ENCODE data around the gene CEACAM1. TPM values are rescaled to one million over a fixed set of nuclear protein-coding genes. Genes with fewer than 3 reads are reported as not detected.

The CEACAM1 gene
- total RNA-seq, 1 experiment from 2014 or later = 2.0 TPM

GRCh38 chr19:42573642-42574041 lies 45.4 kb upstream of the CEACAM1 start:
- Mint-ChIP-seq H3K4me1 (peaks cover 10% of the 10 kb centered on the region), H3K27ac (no peak overlapping the region), H3K27me3 (ENCODE audit: low read depth) (peaks cover 15% of the 10 kb centered on the region), H3K36me3 (no peaks in the 10 kb centered on the region), H3K9me3 (0 out of 2 replicates have a peak, but pooled peaks cover 6% of the 10 kb centered on the region), H3K4me3 (no peak overlapping the region)
- ATAC-seq (no peak), DNase-seq (ENCODE audit: low spot score) (no peak)
- TF ChIP-seq ARID4B (CRISPR knock-in tag; IDR thresholded peaks at IDR 0.05; ENCODE audit: borderline replicate concordance) (no peak), ZNF232 (CRISPR knock-in tag; IDR thresholded peaks at IDR 0.05) (no peak), ZNF396 (CRISPR knock-in tag; IDR thresholded peaks at IDR 0.05; ENCODE audit: borderline replicate concordance) (no peak), ZMAT4 (CRISPR knock-in tag; IDR thresholded peaks at IDR 0.05) (no peak), CTCF (IDR thresholded peaks at IDR 0.05) (no peak), MYBL2 (CRISPR knock-in tag; IDR thresholded peaks at IDR 0.05) (no peak), ZNF423 (CRISPR knock-in tag; IDR thresholded peaks at IDR 0.05) (no peak), NR2C2 (CRISPR knock-in tag; IDR thresholded peaks at IDR 0.05) (no peak), PRDM15 (CRISPR knock-in tag; IDR thresholded peaks at IDR 0.05) (no peak), FOXJ3 (CRISPR knock-in tag; IDR thresholded peaks at IDR 0.05; ENCODE audit: borderline replicate concordance) (no peak), ZNF512 (CRISPR knock-in tag; IDR thresholded peaks at IDR 0.05; ENCODE audit: borderline replicate concordance) (no peak), ESRRA (CRISPR knock-in tag; IDR thresholded peaks at IDR 0.05; ENCODE audit: borderline replicate concordance) (no peak), E2F1 (CRISPR knock-in tag; IDR thresholded peaks at IDR 0.05) (no peak), HMGA2 (CRISPR knock-in tag; IDR thresholded peaks at IDR 0.05) (no peak), ELF4 (CRISPR knock-in tag; IDR thresholded peaks at IDR 0.05; ENCODE audit: low read depth) (no peak), EMX1 (CRISPR knock-in tag; IDR thresholded peaks at IDR 0.05) (no peak), KAT7 (CRISPR knock-in tag; IDR thresholded peaks at IDR 0.05; ENCODE audit: borderline replicate concordance) (no peak), HMGXB4 (CRISPR knock-in tag; IDR thresholded peaks at IDR 0.05) (no peak), GABPB1 (CRISPR knock-in tag; IDR thresholded peaks at IDR 0.05) (no peak), NFATC4 (CRISPR knock-in tag; IDR thresholded peaks at IDR 0.05) (no peak)
- ChIA-PET CTCF (interaction anchor here (0.6 to 2.5 kb wide), 7 partner anchors 10 to 138 kb away, joined by 3 to 13 read pairs (median 6); no protein-coding TSS in a partner anchor), POLR2A (interaction anchor here (0.5 kb wide), 1 partner anchor 14 kb away, joined by 3 read pairs; no protein-coding TSS in a partner anchor)

Measured in WTC11 (cell line).